Mesodermal cell (in vitro differentiated cells): ENCODE results near the gene ARHGAP32. TPM values are rescaled to one million over a fixed set of nuclear protein-coding genes. Genes with fewer than 3 reads are reported as not detected.

Experiments
- H3K27ac ChIP-seq: 2 replicates; pipeline ENCODE4 v1.7.0; 2013; ENCODE audit warnings: mild to moderate bottlenecking, low read depth, low read length, moderate library complexity; ENCODE audit not compliant: severe bottlenecking
- H3K36me3 ChIP-seq: 2 replicates; pipeline ENCODE4 v1.7.1; 2013; ENCODE audit warnings: mild to moderate bottlenecking, low read length, moderate library complexity; ENCODE audit not compliant: control insufficient read depth, insufficient read depth
- H3K4me1 ChIP-seq: one replicate; pipeline ENCODE4 v1.7.1; 2013; ENCODE audit warnings: mild to moderate bottlenecking, low read length; ENCODE audit not compliant: insufficient read depth, control insufficient read depth, poor library complexity, severe bottlenecking
- H3K4me3 ChIP-seq: 2 replicates; pipeline ENCODE4 v1.7.0; 2013; ENCODE audit warnings: low read length, control low read depth, mild to moderate bottlenecking; ENCODE audit not compliant: insufficient read depth, poor library complexity, severe bottlenecking; ENCODE audit errors: extremely low read depth
- H3K9me3 ChIP-seq: 2 replicates; pipeline ENCODE4 v1.7.1; 2013; ENCODE audit warnings: mild to moderate bottlenecking, low read length, moderate library complexity; ENCODE audit not compliant: control insufficient read depth
- WGBS, 2 experiments: methylation state at CpG; one replicate each; pipeline ENCODE4 v1.1.5; 2013; ENCODE audit warnings: missing lambda C conversion rate in 2 of 2; ENCODE audit not compliant: insufficient coverage in 2 of 2; 5-methylcytosine and 5-hydroxymethylcytosine counted together
- polyA plus RNA-seq, 2 experiments: library from polyadenylated mRNA; stranded (reverse); fragments of 50-300 nt; gene quantifications; one replicate each; pipeline ENCODE4 v1.2.3, GENCODE V29; 2013

Gene ARHGAP32
- 20.1 TPM for polyA plus RNA-seq (2013, experiment 1 of 2)
- polyA plus RNA-seq (2013, experiment 2 of 2) = 17.8 TPM

- no peaks in the 10 kb centered on the region for H3K9me3 ChIP-seq
- no peaks in the 10 kb centered on the region for H3K36me3 ChIP-seq
- H3K4me3 ChIP-seq = no peak within 1 kb of the TSS
- no CpG with 5 or more reads among the region's 2 CpGs for WGBS, 2 experiments
- H3K27ac ChIP-seq = no peak within 1 kb of the TSS
- H3K4me1 ChIP-seq = peaks cover 8% of the 10 kb centered on the region
Observed at GRCh38 chr11:129192150-129192549, at the start of gene ARHGAP32. Gene ARHGAP32 (minus strand): TSS chr11:129192325. CDS start chr11:129192198, 127 bp downstream.

GRCh38 chr11:129239207-129239606, 47.1 kb upstream of the ARHGAP32 start:
- Histone ChIP-seq H3K9me3 (no peaks in the 10 kb centered on the region), H3K27ac (no peak overlapping the region), H3K4me3 (no peak overlapping the region), H3K4me1 (no peaks in the 10 kb centered on the region), H3K36me3 (peaks cover 3% of the 10 kb centered on the region)
- 84 to 100% methylated on average over 2 of the region's 2 CpGs for WGBS, 2 experiments

- Histone ChIP-seq H3K4me3 (no peak overlapping the region), H3K9me3 (no peaks in the 10 kb centered on the region), H3K36me3 (peaks cover 3% of the 10 kb centered on the region), H3K4me1 (no peaks in the 10 kb centered on the region), H3K27ac (no peak overlapping the region)
- WGBS, 2 experiments = 83% methylated on average over 1 of the region's 3 CpGs; no CpG with 5 or more reads in 1 of the 2 experiments
Observed at GRCh38 chr11:129237880-129238638, 45.9 kb upstream of the ARHGAP32 start.

- H3K4me3 ChIP-seq = no peak overlapping the region
- 95 to 96% methylated on average over 4 of the region's 4 CpGs for WGBS, 2 experiments
- no peak overlapping the region for H3K27ac ChIP-seq
- no peaks in the 10 kb centered on the region for H3K4me1 ChIP-seq
- peaks cover 3% of the 10 kb centered on the region for H3K36me3 ChIP-seq
- H3K9me3 ChIP-seq = no peaks in the 10 kb centered on the region
Observed at GRCh38 chr11:129237456-129237855, 45.3 kb upstream of the ARHGAP32 start.

- H3K27ac ChIP-seq = no peak overlapping the region
- H3K36me3 ChIP-seq = peaks cover 3% of the 10 kb centered on the region
- H3K4me1 ChIP-seq = no peaks in the 10 kb centered on the region
- H3K4me3 ChIP-seq = no peak overlapping the region
- no CpG with 5 or more reads among the region's 1 CpG for WGBS, 2 experiments
- no peaks in the 10 kb centered on the region for H3K9me3 ChIP-seq
Observed at GRCh38 chr11:129236850-129237249, 44.7 kb upstream of the ARHGAP32 start.

GRCh38 chr11:129234978-129235377, 42.9 kb upstream of the ARHGAP32 start:
- no peak overlapping the region for H3K27ac ChIP-seq
- no peak overlapping the region for H3K4me3 ChIP-seq
- no peaks in the 10 kb centered on the region for H3K9me3 ChIP-seq
- peaks cover 3% of the 10 kb centered on the region for H3K36me3 ChIP-seq
- WGBS, 2 experiments = 93 to 96% methylated on average over 5 of the region's 5 CpGs
- no peaks in the 10 kb centered on the region for H3K4me1 ChIP-seq

- Histone ChIP-seq H3K9me3 (peaks cover 12% of the 10 kb centered on the region), H3K27ac (no peak overlapping the region), H3K4me1 (no peaks in the 10 kb centered on the region), H3K36me3 (no peaks in the 10 kb centered on the region), H3K4me3 (no peak overlapping the region)
- WGBS, 2 experiments = 93 to 96% methylated on average over 3 to 5 of the region's 6 CpGs
Observed at GRCh38 chr11:129230006-129230405, 37.9 kb upstream of the ARHGAP32 start.

- 100% methylated on average over 1 of the region's 2 CpGs; no CpG with 5 or more reads in 1 of the 2 experiments for WGBS, 2 experiments
- Histone ChIP-seq H3K4me1 (no peaks in the 10 kb centered on the region), H3K4me3 (no peak overlapping the region), H3K36me3 (no peaks in the 10 kb centered on the region), H3K9me3 (peaks cover 12% of the 10 kb centered on the region), H3K27ac (no peak overlapping the region)
Observed at GRCh38 chr11:129226207-129226798, 34.2 kb upstream of the ARHGAP32 start.

GRCh38 chr11:129225190-129225589, 33.1 kb upstream of the ARHGAP32 start:
- WGBS, 2 experiments = 100% methylated on average over 1 of the region's 1 CpG; no CpG with 5 or more reads in 1 of the 2 experiments

GRCh38 chr11:129224538-129224937, 32.4 kb upstream of the ARHGAP32 start:
- H3K27ac ChIP-seq = no peak overlapping the region
- H3K9me3 ChIP-seq = peaks cover 12% of the 10 kb centered on the region
- H3K4me1 ChIP-seq = no peaks in the 10 kb centered on the region
- H3K4me3 ChIP-seq = no peak overlapping the region
- H3K36me3 ChIP-seq = no peaks in the 10 kb centered on the region
- 64 to 79% methylated on average over 1 to 2 of the region's 3 CpGs for WGBS, 2 experiments

More at GRCh38 chr11:129225190-129225589, 33.1 kb upstream of the ARHGAP32 start:
- Histone ChIP-seq H3K4me3 (no peak overlapping the region), H3K36me3 (no peaks in the 10 kb centered on the region), H3K4me1 (no peaks in the 10 kb centered on the region), H3K27ac (peak overlapping the region; percentile 24), H3K9me3 (peaks cover 12% of the 10 kb centered on the region)

- Histone ChIP-seq H3K4me1 (peaks cover 4% of the 10 kb centered on the region), H3K36me3 (no peaks in the 10 kb centered on the region), H3K9me3 (peaks cover 12% of the 10 kb centered on the region), H3K4me3 (no peak overlapping the region), H3K27ac (no peak overlapping the region)
- WGBS, 2 experiments = 100% methylated on average over 1 of the region's 2 CpGs; no CpG with 5 or more reads in 1 of the 2 experiments
Observed at GRCh38 chr11:129223701-129224149, 31.6 kb upstream of the ARHGAP32 start.
